HepG2 (cell line): ENCODE measurements around the gene LRIG1. TPM values are rescaled to one million over a fixed set of nuclear protein-coding genes. Genes with fewer than 3 reads are reported as not detected.

Experiments used
- AFF4 ChIP-seq: sonication (generic); formaldehyde crosslinking; IDR thresholded peaks from 2 replicates; pipeline ENCODE4 v1.4.0; 2020; ENCODE audit warnings: missing genetic modification reagents
- EHMT2 ChIP-seq: fragments of 200-600 bp; sonication (generic); IDR thresholded peaks from 2 replicates; pipeline ENCODE4 v1.7.0; 2017; ENCODE audit warnings: antibody characterized with exemption, low read depth, low read length, borderline replicate concordance
- KLF15 ChIP-seq: sonication (generic); formaldehyde crosslinking; IDR thresholded peaks from 2 replicates; pipeline ENCODE4 v1.8.1; 2023; ENCODE audit warnings: borderline replicate concordance, mild to moderate bottlenecking, inconsistent platforms, missing genetic modification reagents, mixed read lengths
- MTF1 ChIP-seq: sonication (generic); formaldehyde crosslinking; IDR thresholded peaks from 2 replicates; pipeline ENCODE4 v1.5.0; 2020; ENCODE audit warnings: missing genetic modification reagents
- SP2 ChIP-seq: sonication (generic); formaldehyde crosslinking; IDR thresholded peaks from 2 replicates; pipeline ENCODE4 v1.5.1; 2020; ENCODE audit warnings: mild to moderate bottlenecking, missing genetic modification reagents
- TBP ChIP-seq: sonication (generic); formaldehyde crosslinking; IDR thresholded peaks from 2 replicates; pipeline ENCODE4 v1.5.0; 2020; ENCODE audit warnings: missing genetic modification reagents
- THAP8 ChIP-seq: sonication (generic); formaldehyde crosslinking; IDR thresholded peaks from 2 replicates; pipeline ENCODE4 v1.5.1; 2020; ENCODE audit warnings: missing genetic modification reagents, mild to moderate bottlenecking, borderline replicate concordance
- XRCC5 ChIP-seq: fragments of 200-400 bp; formaldehyde crosslinking; optimal IDR thresholded peaks from 2 replicates; pipeline ENCODE3; 2017; ENCODE audit warnings: mild to moderate bottlenecking, low read length
- YY1 ChIP-seq: IDR thresholded peaks from 2 replicates; pipeline ENCODE4 v1.6.1; 2011; ENCODE audit warnings: low read length, low read depth, moderate library complexity, mild to moderate bottlenecking; ENCODE audit not compliant: insufficient read depth, insufficient replicate concordance
- ZNF570 ChIP-seq: sonication (generic); formaldehyde crosslinking; IDR thresholded peaks from 2 replicates; pipeline ENCODE4 v1.4.0; 2020; ENCODE audit warnings: mild to moderate bottlenecking, missing genetic modification reagents, borderline replicate concordance
- ZNF605 ChIP-seq: sonication (generic); formaldehyde crosslinking; IDR thresholded peaks from 2 replicates; pipeline ENCODE4 v1.8.0; 2022; ENCODE audit warnings: mild to moderate bottlenecking, missing genetic modification reagents
- polyA plus RNA-seq, 8 experiments: library from polyadenylated mRNA; depleted of rRNA in 3 of 8; stranded (reverse) in 7 of 8; unstranded in 1 of 8; fragments of >200 nt; fragmentation: Illumina TruSeq in 4 of 8; extraction: Trizol in 4 of 8; gene quantifications; 2 replicates each; pipeline versions ENCODE4 v1.2.1 to v1.2.3, GENCODE V29; 2011 to 2016; ENCODE audit warnings: low read depth in 4 of 8, missing spikeins in 1 of 8, mixed read lengths in 1 of 8; ENCODE audit not compliant: insufficient read depth in 1 of 8
- total RNA-seq, 5 experiments: library from RNA; depleted of rRNA; stranded (reverse); fragments of >200 nt; fragmentation: Illumina TruSeq; extraction: Trizol; gene quantifications; 2 replicates each; pipeline ENCODE4 v1.2.3, GENCODE V29; 2016; ENCODE audit warnings: low read depth in 1 of 5
- TF ChIP-seq, protein P1 (sequence below): sonication (generic); formaldehyde crosslinking; IDR thresholded peaks from 2 replicates; pipeline ENCODE4 v1.4.0; 2020; ENCODE audit warnings: mild to moderate bottlenecking, missing genetic modification reagents, borderline replicate concordance
- TF ChIP-seq, protein P2 (sequence below): sonication (generic); formaldehyde crosslinking; IDR thresholded peaks from 2 replicates; pipeline ENCODE4 v1.4.0; 2020; ENCODE audit warnings: missing genetic modification reagents
- TF ChIP-seq, protein P3 (sequence below), 2 experiments: IDR thresholded peaks; 2 replicates each; pipeline ENCODE4 v1.6.1; 2011 to 2012; ENCODE audit warnings: low read length in 2 of 2, borderline replicate concordance in 1 of 2, low read depth in 1 of 2, mild to moderate bottlenecking in 1 of 2, moderate library complexity in 1 of 2

Gene LRIG1
- total and polyA plus RNA-seq, 2 of the 13 experiments (the other 11 are each of a cell fraction or from before 2014, with no cell fraction given) = 17.8 to 24.8 TPM

- TF ChIP-seq THAP8 = no peak
- TF ChIP-seq, protein P1, sequence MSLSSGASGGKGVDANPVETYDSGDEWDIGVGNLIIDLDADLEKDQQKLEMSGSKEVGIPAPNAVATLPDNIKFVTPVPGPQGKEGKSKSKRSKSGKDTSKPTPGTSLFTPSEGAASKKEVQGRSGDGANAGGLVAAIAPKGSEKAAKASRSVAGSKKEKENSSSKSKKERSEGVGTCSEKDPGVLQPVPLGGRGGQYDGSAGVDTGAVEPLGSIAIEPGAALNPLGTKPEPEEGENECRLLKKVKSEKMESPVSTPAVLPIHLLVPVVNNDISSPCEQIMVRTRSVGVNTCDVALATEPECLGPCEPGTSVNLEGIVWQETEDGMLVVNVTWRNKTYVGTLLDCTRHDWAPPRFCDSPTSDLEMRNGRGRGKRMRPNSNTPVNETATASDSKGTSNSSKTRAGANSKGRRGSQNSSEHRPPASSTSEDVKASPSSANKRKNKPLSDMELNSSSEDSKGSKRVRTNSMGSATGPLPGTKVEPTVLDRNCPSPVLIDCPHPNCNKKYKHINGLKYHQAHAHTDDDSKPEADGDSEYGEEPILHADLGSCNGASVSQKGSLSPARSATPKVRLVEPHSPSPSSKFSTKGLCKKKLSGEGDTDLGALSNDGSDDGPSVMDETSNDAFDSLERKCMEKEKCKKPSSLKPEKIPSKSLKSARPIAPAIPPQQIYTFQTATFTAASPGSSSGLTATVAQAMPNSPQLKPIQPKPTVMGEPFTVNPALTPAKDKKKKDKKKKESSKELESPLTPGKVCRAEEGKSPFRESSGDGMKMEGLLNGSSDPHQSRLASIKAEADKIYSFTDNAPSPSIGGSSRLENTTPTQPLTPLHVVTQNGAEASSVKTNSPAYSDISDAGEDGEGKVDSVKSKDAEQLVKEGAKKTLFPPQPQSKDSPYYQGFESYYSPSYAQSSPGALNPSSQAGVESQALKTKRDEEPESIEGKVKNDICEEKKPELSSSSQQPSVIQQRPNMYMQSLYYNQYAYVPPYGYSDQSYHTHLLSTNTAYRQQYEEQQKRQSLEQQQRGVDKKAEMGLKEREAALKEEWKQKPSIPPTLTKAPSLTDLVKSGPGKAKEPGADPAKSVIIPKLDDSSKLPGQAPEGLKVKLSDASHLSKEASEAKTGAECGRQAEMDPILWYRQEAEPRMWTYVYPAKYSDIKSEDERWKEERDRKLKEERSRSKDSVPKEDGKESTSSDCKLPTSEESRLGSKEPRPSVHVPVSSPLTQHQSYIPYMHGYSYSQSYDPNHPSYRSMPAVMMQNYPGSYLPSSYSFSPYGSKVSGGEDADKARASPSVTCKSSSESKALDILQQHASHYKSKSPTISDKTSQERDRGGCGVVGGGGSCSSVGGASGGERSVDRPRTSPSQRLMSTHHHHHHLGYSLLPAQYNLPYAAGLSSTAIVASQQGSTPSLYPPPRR (CRISPR knock-in tag) = 0 out of 2 replicates have a peak, but pooled peaks have one; percentile 39
- TF ChIP-seq XRCC5 = no peak
- TF ChIP-seq ZNF570 (CRISPR knock-in tag) = no peak
- TF ChIP-seq MTF1 (CRISPR knock-in tag) = no peak
- TF ChIP-seq AFF4 (CRISPR knock-in tag) = no peak
- TF ChIP-seq YY1 = no peak
- no peak for TF ChIP-seq TBP (CRISPR knock-in tag)
- no peak for TF ChIP-seq KLF15 (CRISPR knock-in tag)
- TF ChIP-seq EHMT2 = no peak
- TF ChIP-seq, protein P2, sequence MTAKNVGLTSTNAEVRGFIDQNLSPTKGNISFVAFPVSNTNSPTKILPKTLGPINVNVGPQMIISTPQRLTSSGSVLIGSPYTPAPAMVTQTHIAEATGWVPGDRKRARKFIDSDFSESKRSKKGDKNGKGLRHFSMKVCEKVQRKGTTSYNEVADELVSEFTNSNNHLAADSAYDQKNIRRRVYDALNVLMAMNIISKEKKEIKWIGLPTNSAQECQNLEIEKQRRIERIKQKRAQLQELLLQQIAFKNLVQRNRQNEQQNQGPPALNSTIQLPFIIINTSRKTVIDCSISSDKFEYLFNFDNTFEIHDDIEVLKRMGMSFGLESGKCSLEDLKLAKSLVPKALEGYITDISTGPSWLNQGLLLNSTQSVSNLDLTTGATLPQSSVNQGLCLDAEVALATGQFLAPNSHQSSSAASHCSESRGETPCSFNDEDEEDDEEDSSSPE = no peak
- TF ChIP-seq, protein P3, sequence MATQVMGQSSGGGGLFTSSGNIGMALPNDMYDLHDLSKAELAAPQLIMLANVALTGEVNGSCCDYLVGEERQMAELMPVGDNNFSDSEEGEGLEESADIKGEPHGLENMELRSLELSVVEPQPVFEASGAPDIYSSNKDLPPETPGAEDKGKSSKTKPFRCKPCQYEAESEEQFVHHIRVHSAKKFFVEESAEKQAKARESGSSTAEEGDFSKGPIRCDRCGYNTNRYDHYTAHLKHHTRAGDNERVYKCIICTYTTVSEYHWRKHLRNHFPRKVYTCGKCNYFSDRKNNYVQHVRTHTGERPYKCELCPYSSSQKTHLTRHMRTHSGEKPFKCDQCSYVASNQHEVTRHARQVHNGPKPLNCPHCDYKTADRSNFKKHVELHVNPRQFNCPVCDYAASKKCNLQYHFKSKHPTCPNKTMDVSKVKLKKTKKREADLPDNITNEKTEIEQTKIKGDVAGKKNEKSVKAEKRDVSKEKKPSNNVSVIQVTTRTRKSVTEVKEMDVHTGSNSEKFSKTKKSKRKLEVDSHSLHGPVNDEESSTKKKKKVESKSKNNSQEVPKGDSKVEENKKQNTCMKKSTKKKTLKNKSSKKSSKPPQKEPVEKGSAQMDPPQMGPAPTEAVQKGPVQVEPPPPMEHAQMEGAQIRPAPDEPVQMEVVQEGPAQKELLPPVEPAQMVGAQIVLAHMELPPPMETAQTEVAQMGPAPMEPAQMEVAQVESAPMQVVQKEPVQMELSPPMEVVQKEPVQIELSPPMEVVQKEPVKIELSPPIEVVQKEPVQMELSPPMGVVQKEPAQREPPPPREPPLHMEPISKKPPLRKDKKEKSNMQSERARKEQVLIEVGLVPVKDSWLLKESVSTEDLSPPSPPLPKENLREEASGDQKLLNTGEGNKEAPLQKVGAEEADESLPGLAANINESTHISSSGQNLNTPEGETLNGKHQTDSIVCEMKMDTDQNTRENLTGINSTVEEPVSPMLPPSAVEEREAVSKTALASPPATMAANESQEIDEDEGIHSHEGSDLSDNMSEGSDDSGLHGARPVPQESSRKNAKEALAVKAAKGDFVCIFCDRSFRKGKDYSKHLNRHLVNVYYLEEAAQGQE (IDR thresholded peaks at IDR 0.05; ENCODE audit: borderline replicate concordance in 1 of 2, low read depth in 1 of 2, low read length in 2 of 2) = no peak
- TF ChIP-seq ZNF605 = 0 out of 2 replicates have a peak, but pooled peaks have one; percentile 26
- no peak for TF ChIP-seq SP2 (CRISPR knock-in tag)
Measured at GRCh38 chr3:66475386-66476020, 25.3 kb downstream of the LRIG1 start (continued).
